GM10266 (cell line): ENCODE results near the gene ZNF791.
"Not testable (repeated sequence)": the region's sequence is repeated elsewhere in the genome, so short reads cannot be mapped to it uniquely, and the experiment has no call there.

Experiments
- DNase-seq: peaks from one replicate; pipeline ENCODE4 v3.0.0; 2012; ENCODE audit errors: extremely low spot score
- TF ChIP-seq, protein P1 (sequence below): IDR thresholded peaks from 2 replicates; pipeline ENCODE4 v1.5.1; 2012; ENCODE audit warnings: mild to moderate bottlenecking, low read depth; ENCODE audit not compliant: control insufficient read depth, insufficient read depth; ENCODE audit errors: missing control alignments

ZNF791 gene

DNA sequence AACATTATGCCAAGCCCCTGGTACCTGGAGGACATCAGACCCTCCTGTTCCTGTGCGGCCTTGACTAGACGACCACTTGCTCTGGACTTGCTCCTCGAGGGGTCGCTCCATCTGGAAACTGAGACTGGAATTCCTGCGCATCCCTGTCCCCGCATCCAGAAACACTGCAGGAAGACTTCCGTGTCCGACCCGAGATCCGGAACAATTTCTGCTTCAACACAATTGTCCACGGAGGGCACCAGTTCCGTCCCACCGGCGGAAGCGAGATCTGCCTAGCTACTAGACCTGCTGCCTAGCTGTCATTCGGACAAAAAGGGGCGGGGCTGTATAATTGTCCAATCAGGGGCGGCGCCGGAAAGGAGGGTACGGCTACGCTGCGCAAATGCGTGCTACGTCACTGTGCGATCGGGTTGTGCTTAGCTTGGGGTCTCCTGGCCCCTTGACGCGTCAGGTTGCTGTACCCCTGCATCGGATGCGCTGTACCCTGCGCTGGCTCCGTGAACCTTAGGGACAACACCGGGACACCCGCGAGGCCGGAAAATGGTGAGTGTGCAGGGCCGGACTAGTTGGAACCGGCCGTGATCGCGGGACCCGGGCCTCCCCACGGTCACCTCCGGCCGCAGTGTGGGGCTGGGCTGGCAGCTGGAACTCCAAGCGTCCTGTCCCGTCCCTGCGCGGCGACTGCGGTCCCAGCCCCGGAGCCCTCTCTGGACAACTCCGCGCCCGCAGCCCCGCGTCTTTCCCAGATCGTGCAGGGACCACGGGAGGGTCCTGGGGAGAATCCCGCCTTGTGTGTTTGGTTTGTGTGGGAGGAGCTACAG lies at the start of gene ZNF791, which contains the start of gene ZNF490:
TSS of gene ZNF791 (plus strand) at position 381 of the 821 bp plus-strand sequence. CDS start at position 541, 160 bp downstream.
TSS of gene ZNF490 (minus strand) at position 274 of the 821 bp plus-strand sequence. CDS start at position 141, 133 bp downstream.
- TF ChIP-seq, protein P1, sequence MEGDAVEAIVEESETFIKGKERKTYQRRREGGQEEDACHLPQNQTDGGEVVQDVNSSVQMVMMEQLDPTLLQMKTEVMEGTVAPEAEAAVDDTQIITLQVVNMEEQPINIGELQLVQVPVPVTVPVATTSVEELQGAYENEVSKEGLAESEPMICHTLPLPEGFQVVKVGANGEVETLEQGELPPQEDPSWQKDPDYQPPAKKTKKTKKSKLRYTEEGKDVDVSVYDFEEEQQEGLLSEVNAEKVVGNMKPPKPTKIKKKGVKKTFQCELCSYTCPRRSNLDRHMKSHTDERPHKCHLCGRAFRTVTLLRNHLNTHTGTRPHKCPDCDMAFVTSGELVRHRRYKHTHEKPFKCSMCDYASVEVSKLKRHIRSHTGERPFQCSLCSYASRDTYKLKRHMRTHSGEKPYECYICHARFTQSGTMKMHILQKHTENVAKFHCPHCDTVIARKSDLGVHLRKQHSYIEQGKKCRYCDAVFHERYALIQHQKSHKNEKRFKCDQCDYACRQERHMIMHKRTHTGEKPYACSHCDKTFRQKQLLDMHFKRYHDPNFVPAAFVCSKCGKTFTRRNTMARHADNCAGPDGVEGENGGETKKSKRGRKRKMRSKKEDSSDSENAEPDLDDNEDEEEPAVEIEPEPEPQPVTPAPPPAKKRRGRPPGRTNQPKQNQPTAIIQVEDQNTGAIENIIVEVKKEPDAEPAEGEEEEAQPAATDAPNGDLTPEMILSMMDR: no peak
- DNase-seq: peak; percentile 95

DNA sequence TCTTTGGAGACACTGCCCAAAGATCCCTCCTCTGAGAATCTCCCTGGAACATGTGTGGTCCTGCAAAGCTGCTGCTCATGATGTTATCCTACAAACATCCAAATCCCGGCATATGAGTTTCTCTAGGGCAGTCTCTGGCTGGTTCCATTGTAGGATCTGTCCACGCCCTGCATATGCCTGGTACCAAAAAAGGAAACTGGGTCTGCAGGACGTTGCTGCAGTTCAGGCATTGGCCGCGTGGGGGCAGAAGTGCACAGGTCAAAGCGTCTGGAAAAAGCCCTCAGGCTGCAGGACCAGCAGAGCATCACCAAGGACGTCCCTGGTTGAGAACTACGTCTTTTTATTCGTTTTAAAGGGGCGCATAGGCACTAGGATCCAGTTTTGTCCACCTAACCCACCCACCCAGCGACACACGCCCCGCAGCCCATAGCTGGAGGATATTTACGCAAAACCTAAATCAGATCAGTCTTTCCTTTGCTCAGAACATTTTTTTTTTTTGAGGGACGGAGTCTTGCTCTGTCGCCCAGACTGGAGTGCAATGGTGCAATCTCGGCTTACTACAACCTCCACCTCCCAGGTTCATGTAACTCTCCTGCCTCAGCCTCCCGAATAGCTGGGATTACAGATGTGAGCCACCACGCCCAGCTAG lies 46.6 kb upstream of the ZNF791 start:
- DNase-seq: peak; percentile 92
- TF ChIP-seq, protein P1: peak; percentile 99

DNA sequence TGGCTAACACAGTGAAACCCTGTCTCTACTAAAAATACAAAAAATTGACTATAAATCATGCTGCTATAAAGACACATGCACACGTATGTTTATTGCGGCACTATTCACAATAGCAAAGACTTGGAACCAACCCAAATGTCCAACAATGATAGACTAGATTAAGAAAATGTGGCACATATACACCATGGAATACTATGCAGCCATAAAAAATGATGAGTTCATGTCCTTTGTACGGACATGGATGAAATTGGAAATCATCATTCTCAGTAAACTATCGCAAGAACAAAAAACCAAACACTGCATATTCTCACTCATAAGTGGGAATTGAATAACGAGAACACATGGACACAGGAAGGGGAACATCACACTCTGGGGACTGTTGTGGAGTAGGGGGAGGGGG lies 44.3 kb upstream of the ZNF791 start:
- not testable (repeated sequence) for DNase-seq

DNA sequence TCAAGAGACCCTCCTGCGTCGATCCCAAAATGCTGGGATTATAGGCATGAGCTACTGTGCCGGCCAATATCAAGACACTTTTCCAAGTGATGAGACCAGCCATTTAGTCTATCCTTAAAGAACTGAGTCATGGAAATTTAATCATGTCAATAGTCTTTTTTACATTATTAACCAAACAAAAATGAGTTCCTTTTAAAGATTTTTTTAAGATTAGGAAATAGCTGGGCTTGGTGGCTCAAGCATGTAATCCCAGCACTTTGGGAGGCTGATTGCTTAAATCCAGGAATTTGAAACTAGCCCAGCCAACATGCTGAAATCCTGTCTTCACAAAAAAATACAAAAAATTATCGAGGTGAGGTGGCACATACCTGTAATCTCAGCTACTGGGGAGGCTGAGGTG lies 42.8 kb upstream of the ZNF791 start:
- DNase-seq: no peak

DNA sequence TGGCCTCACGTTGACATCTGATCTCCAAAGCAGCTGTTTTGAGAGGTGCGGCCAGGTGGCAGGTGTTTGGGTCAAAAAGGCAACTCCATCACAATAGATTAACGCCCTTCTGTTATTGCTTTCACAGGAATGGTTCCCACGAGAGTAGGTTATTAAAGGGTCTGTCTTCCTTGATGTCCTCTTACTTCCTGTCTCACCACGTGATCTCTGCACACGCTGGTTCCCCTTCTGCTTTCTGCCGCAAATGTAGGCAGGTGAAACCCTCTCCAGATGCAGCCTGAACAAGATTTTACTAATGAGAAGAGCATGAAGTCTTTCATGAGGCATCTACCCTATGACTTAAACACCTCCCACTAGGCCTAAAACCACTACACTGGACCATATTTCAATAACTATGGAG lies 36.7 kb upstream of the ZNF791 start:
- DNase-seq: peak; percentile 45
- TF ChIP-seq, protein P1: no peak

More for the DNA sequence above, 42.8 kb upstream of the ZNF791 start:
- TF ChIP-seq, protein P1: no peak

DNA sequence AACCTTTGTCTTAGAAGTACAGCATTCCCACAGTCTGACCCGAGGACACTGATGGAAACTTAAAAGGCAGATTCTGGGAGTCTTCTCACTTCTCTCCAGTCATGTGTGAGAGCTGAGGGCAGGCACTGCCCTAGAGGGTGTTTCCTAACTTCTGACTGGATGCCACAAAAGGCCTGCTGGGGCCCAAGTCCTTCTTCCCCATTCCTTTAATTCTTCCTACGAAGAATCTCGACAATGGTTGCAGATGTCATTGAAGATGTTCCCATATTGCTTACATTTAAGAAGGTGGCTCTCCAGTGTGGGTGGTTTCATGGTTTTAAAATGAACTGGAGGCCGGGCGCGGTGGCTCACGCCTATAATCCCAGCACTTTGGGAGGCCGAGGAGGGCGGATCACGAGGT lies 32.1 kb upstream of the ZNF791 start:
- DNase-seq: no peak
- TF ChIP-seq, protein P1: no peak

DNA sequence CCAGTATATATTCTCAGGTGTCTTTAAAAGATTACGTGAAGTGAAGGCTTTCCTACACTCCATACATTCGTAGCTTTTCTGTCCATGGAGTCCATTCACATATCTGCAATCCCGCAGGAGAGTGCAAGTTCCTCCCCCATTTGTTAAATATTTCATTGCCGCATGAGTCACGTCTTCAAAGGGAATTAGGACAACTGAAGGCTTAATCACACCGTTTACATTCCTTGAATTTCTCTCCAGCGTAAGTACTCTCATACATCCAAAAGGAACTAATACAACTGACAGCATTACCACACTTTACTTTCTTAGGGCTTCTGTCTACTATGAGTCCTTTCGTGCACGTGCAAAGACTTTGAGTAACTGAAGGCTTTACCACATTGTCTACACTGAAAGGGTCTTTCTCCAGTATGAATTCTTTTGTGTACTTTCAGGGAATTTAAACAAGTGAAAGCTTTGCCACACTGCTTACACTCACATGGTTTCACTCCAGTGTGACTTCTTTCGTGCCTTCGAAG lies 30.5 kb upstream of the ZNF791 start:
- no peak for DNase-seq
- TF ChIP-seq, protein P1: no peak
